ENCODE results near the gene POU2F2.

DNA sequence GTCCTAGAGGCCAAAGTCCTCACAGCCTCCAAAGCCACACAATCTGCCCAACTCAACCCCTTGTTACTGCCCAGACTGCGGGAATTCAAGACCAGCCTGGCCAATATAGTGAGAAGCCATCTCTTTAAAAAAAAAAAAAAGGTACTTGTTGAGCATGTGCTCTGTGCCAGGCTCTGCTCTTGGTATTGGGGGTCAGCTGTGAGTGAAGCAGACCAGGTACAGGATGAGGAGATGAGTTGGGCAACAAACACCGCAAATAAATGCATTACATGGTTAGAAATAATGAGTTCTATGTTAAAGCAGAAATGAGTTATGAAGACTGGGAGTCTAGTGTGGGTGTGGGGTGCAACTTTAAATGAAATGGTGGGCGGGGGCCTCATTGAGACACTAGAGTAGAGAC lies 72.1 kb downstream of the POU2F2 start:
- TF ChIP-seq, protein P1, sequence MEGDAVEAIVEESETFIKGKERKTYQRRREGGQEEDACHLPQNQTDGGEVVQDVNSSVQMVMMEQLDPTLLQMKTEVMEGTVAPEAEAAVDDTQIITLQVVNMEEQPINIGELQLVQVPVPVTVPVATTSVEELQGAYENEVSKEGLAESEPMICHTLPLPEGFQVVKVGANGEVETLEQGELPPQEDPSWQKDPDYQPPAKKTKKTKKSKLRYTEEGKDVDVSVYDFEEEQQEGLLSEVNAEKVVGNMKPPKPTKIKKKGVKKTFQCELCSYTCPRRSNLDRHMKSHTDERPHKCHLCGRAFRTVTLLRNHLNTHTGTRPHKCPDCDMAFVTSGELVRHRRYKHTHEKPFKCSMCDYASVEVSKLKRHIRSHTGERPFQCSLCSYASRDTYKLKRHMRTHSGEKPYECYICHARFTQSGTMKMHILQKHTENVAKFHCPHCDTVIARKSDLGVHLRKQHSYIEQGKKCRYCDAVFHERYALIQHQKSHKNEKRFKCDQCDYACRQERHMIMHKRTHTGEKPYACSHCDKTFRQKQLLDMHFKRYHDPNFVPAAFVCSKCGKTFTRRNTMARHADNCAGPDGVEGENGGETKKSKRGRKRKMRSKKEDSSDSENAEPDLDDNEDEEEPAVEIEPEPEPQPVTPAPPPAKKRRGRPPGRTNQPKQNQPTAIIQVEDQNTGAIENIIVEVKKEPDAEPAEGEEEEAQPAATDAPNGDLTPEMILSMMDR (conservative IDR thresholded peaks at IDR 0.05; ENCODE audit: low read length), result no peak
- TF ChIP-seq EZH2phosphoT487 (IDR thresholded peaks at IDR 0.05; ENCODE audit: borderline replicate concordance, low read depth, low read length), result no peak

Data from OCI-LY7 (cell line).